Hepatocyte (in vitro differentiated cells): ENCODE data around the gene APOBEC3F.
"Not testable (repeated sequence)": the region's sequence is repeated elsewhere in the genome, so short reads cannot be mapped to it uniquely, and the experiment has no call there.

Source experiments
- EZH2phosphoT487 ChIP-seq: fragments of 200-600 bp; sonication (generic); IDR thresholded peaks from one replicate; pipeline ENCODE4 v1.6.1; 2018; ENCODE audit warnings: antibody characterized with exemption, mild to moderate bottlenecking, low read depth, moderate library complexity; ENCODE audit not compliant: unreplicated experiment, severe bottlenecking
- TF ChIP-seq, protein P1 (sequence below): fragments of 200-600 bp; sonication (generic); IDR thresholded peaks from 2 replicates; pipeline ENCODE4 v1.5.1; 2016; ENCODE audit warnings: antibody characterized with exemption, mild to moderate bottlenecking; ENCODE audit not compliant: poor library complexity

DNA sequence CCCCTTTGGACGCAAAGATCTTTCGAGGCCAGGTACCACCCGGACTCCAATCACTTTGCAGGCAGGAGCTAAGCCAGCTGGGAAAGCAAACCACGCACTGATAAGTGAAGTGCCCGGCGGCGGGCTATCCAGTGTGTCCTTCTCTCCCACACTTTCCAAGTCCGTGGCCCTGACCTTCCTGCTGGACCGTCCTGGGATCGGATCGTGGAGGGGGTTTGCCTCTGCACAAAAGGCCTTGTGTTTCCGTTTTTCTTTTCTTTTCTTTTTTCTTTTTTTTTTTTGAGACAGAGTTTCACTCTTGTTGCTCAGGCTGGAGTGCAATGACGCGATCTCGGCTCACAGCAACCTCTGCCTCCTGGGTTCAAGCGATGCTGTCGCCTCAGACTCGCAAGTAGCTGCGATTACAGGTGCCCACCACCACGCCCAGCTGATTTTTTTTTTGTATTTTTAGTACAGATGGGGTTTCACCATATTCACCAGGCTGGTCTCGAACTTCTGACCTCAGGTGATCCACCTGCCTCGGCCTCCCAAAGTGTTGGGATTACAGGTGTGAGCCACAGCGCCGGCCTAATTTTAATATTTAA, 38.5 kb downstream of the APOBEC3F start:
- TF ChIP-seq, protein P1, sequence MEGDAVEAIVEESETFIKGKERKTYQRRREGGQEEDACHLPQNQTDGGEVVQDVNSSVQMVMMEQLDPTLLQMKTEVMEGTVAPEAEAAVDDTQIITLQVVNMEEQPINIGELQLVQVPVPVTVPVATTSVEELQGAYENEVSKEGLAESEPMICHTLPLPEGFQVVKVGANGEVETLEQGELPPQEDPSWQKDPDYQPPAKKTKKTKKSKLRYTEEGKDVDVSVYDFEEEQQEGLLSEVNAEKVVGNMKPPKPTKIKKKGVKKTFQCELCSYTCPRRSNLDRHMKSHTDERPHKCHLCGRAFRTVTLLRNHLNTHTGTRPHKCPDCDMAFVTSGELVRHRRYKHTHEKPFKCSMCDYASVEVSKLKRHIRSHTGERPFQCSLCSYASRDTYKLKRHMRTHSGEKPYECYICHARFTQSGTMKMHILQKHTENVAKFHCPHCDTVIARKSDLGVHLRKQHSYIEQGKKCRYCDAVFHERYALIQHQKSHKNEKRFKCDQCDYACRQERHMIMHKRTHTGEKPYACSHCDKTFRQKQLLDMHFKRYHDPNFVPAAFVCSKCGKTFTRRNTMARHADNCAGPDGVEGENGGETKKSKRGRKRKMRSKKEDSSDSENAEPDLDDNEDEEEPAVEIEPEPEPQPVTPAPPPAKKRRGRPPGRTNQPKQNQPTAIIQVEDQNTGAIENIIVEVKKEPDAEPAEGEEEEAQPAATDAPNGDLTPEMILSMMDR, result not testable (repeated sequence)
- TF ChIP-seq EZH2phosphoT487, result not testable (repeated sequence)
